Naive B cell (primary cell): ENCODE results near the gene CRLF1. TPM values are rescaled to one million over a fixed set of nuclear protein-coding genes. Genes with fewer than 3 reads are reported as not detected.

Experiments
- ATAC-seq, 2 donors: fragments of 150-1000 bp; cut with Tn5 transposase; 2 replicates each; pipeline ENCODE4 v1.10.0; 2021; ENCODE audit warnings: low read depth in 2 of 2, mild to moderate bottlenecking in 2 of 2, moderate library complexity in 2 of 2
- DNase-seq: peaks from one replicate; pipeline ENCODE4 v3.0.0; 2022
- H3K27ac Mint-ChIP-seq, 6 donors: one replicate each; pipeline ENCODE4 v1.8.0; 2020 to 2022; ENCODE audit warnings: mild to moderate bottlenecking in 6 of 6, mixed read lengths in 6 of 6, moderate library complexity in 5 of 6, inconsistent platforms in 2 of 6
- H3K27me3 Mint-ChIP-seq, 3 donors: one replicate each; pipeline ENCODE4 v1.8.0; 2021 to 2022; ENCODE audit warnings: mixed read lengths in 3 of 3, mild to moderate bottlenecking in 1 of 3
- H3K36me3 Mint-ChIP-seq, 2 donors: one replicate each; pipeline ENCODE4 v1.8.0; 2020 to 2022; ENCODE audit warnings: mixed read lengths in 2 of 2, inconsistent platforms in 1 of 2, mild to moderate bottlenecking in 1 of 2
- H3K4me1 Mint-ChIP-seq, 3 donors: one replicate each; pipeline ENCODE4 v1.8.0; 2020 to 2022; ENCODE audit warnings: mixed read lengths in 3 of 3, inconsistent platforms in 1 of 3, mild to moderate bottlenecking in 1 of 3, moderate library complexity in 1 of 3
- H3K4me3 Mint-ChIP-seq, 8 donors: one replicate each; pipeline ENCODE4 v1.8.0; 2020 to 2022; ENCODE audit warnings: mild to moderate bottlenecking in 8 of 8, mixed read lengths in 8 of 8, moderate library complexity in 8 of 8, inconsistent platforms in 2 of 8
- H3K9me3 Mint-ChIP-seq, 7 donors: one replicate each; pipeline ENCODE4 v1.8.0; 2020 to 2022; ENCODE audit warnings: mixed read lengths in 7 of 7, mild to moderate bottlenecking in 5 of 7, inconsistent platforms in 2 of 7, moderate library complexity in 1 of 7
- polyA plus RNA-seq, 6 donors: library from polyadenylated mRNA; unstranded; fragments of 300-500 nt; fragmentation: Illumina TruSeq; gene quantifications; one replicate each; pipeline ENCODE4 v1.2.3, GENCODE V29; 2021; ENCODE audit warnings: low read depth in 6 of 6

The CRLF1 gene
- polyA plus RNA-seq, 6 donors from 2014 or later = 0.44 to 7.0 (median 0.97) TPM; not detected in 2

- Mint-ChIP-seq H3K36me3 (no peaks in the 10 kb centered on the region), H3K27ac (peak overlapping the region in 3 of 6 donors; percentile 10 to 70 (median 15)), H3K4me1 (peaks cover 28 to 51% (median 36%) of the 10 kb centered on the region in 3 donors), H3K4me3 (peak overlapping the region; percentile 72 to 91 (median 86)), H3K9me3 (peaks cover 0 to 2% (median 0%) of the 10 kb centered on the region in 7 donors), H3K27me3 (peaks cover 35 to 87% (median 68%) of the 10 kb centered on the region in 3 donors)
- peak; percentile 60 to 62 for ATAC-seq
- DNase-seq = peak; percentile 36
These were observed 4.9 kb upstream of the CRLF1 start for GRCh38 chr19:18611327-18612050.

- Mint-ChIP-seq H3K27ac (peak overlapping the region in 3 of 6 donors; percentile 10 to 70 (median 15)), H3K9me3 (peaks cover 0 to 2% (median 0%) of the 10 kb centered on the region in 7 donors)
These were observed 4.1 kb upstream of the CRLF1 start for GRCh38 chr19:18610556-18611326.

GRCh38 chr19:18610245-18610555 is 3.6 kb upstream of the CRLF1 start:
- Mint-ChIP-seq H3K4me3 (peak overlapping the region in 2 of 8 donors; percentile 35 to 51), H3K27me3 (peaks cover 38 to 79% (median 73%) of the 10 kb centered on the region in 3 donors), H3K4me1 (peaks cover 31 to 55% (median 38%) of the 10 kb centered on the region in 3 donors), H3K27ac (no peak overlapping the region), H3K9me3 (peaks cover 0 to 2% (median 0%) of the 10 kb centered on the region in 7 donors), H3K36me3 (no peaks in the 10 kb centered on the region)
- ATAC-seq = no peak
- no peak for DNase-seq

More at GRCh38 chr19:18610556-18611326, 4.1 kb upstream of the CRLF1 start:
- Mint-ChIP-seq H3K27me3 (peaks cover 35 to 79% (median 68%) of the 10 kb centered on the region in 3 donors), H3K4me3 (peak overlapping the region; percentile 42 to 85 (median 69)), H3K36me3 (no peaks in the 10 kb centered on the region), H3K4me1 (peaks cover 28 to 51% (median 36%) of the 10 kb centered on the region in 3 donors)
- no peak for DNase-seq
- ATAC-seq = no peak

GRCh38 chr19:18609717-18610051 is 3.1 kb upstream of the CRLF1 start:
- Mint-ChIP-seq H3K27me3 (peaks cover 38 to 79% (median 73%) of the 10 kb centered on the region in 3 donors), H3K9me3 (peaks cover 0 to 2% (median 0%) of the 10 kb centered on the region in 7 donors), H3K4me1 (peaks cover 32 to 59% (median 41%) of the 10 kb centered on the region in 3 donors), H3K36me3 (no peaks in the 10 kb centered on the region), H3K4me3 (peak overlapping the region in 1 of 8 donors; percentile 51), H3K27ac (no peak overlapping the region)
- DNase-seq (no peak), ATAC-seq (no peak)

GRCh38 chr19:18608805-18609716 is 2.5 kb upstream of the CRLF1 start:
- peak overlapping the region in 6 of 8 donors; percentile 2 to 75 (median 44) for H3K4me3 Mint-ChIP-seq
- H3K27me3 Mint-ChIP-seq = peaks cover 38 to 78% (median 70%) of the 10 kb centered on the region in 3 donors
- peaks cover 0 to 2% (median 0%) of the 10 kb centered on the region in 7 donors for H3K9me3 Mint-ChIP-seq
- H3K4me1 Mint-ChIP-seq = peaks cover 29 to 56% (median 39%) of the 10 kb centered on the region in 3 donors
- ATAC-seq (no peak), DNase-seq (no peak)
- H3K36me3 Mint-ChIP-seq = no peaks in the 10 kb centered on the region
- H3K27ac Mint-ChIP-seq = peak overlapping the region in 1 of 6 donors; percentile 84

- no peaks in the 10 kb centered on the region for H3K36me3 Mint-ChIP-seq
- peaks cover 40 to 72% (median 66%) of the 10 kb centered on the region in 3 donors for H3K27me3 Mint-ChIP-seq
- no peak overlapping the region for H3K27ac Mint-ChIP-seq
- peaks cover 0 to 2% (median 0%) of the 10 kb centered on the region in 7 donors for H3K9me3 Mint-ChIP-seq
- DNase-seq (no peak), ATAC-seq (no peak)
- H3K4me3 Mint-ChIP-seq = peak overlapping the region in 6 of 8 donors; percentile 2 to 75 (median 46)
- peaks cover 25 to 50% (median 37%) of the 10 kb centered on the region in 3 donors for H3K4me1 Mint-ChIP-seq
These were observed 1.7 kb upstream of the CRLF1 start for GRCh38 chr19:18608102-18608804.

GRCh38 chr19:18607226-18608101 is 865 bp upstream of the CRLF1 start:
- Mint-ChIP-seq H3K9me3 (peaks cover 0 to 2% (median 0%) of the 10 kb centered on the region in 7 donors), H3K4me3 (peak overlapping the region in 6 of 8 donors; percentile 34 to 72 (median 46)), H3K4me1 (peaks cover 26 to 50% (median 38%) of the 10 kb centered on the region in 3 donors)

GRCh38 chr19:18605546-18606280 is 886 bp downstream of the CRLF1 start:
- Mint-ChIP-seq H3K9me3 (peaks cover 0 to 2% (median 0%) of the 10 kb centered on the region in 7 donors), H3K27me3 (peaks cover 35 to 72% (median 62%) of the 10 kb centered on the region in 3 donors), H3K36me3 (no peaks in the 10 kb centered on the region), H3K27ac (peak overlapping the region in 4 of 6 donors; percentile 45 to 90 (median 72)), H3K4me1 (peaks cover 14 to 36% (median 26%) of the 10 kb centered on the region in 3 donors), H3K4me3 (peak overlapping the region; percentile 28 to 84 (median 56))
- DNase-seq (no peak), ATAC-seq (no peak)

More at GRCh38 chr19:18607226-18608101, 865 bp upstream of the CRLF1 start:
- H3K27me3 Mint-ChIP-seq = peaks cover 44 to 74% (median 66%) of the 10 kb centered on the region in 3 donors
- H3K36me3 Mint-ChIP-seq = no peaks in the 10 kb centered on the region
- H3K27ac Mint-ChIP-seq = peak overlapping the region in 2 of 6 donors; percentile 59 to 81
- ATAC-seq = no peak
- no peak for DNase-seq

GRCh38 chr19:18605196-18605545 is 1.4 kb downstream of the CRLF1 start:
- Mint-ChIP-seq H3K4me1 (peaks cover 14 to 36% (median 26%) of the 10 kb centered on the region in 3 donors), H3K36me3 (no peaks in the 10 kb centered on the region), H3K27me3 (peaks cover 35 to 76% (median 61%) of the 10 kb centered on the region in 3 donors), H3K4me3 (peak overlapping the region in 7 of 8 donors; percentile 28 to 84 (median 65)), H3K9me3 (peaks cover 0 to 2% (median 0%) of the 10 kb centered on the region in 7 donors), H3K27ac (peak overlapping the region in 4 of 6 donors; percentile 45 to 90 (median 72))
- ATAC-seq (no peak), DNase-seq (no peak)

- DNase-seq = no peak
- H3K4me3 Mint-ChIP-seq = peak overlapping the region in 1 of 8 donors; percentile 48
- H3K27me3 Mint-ChIP-seq = peaks cover 35 to 76% (median 58%) of the 10 kb centered on the region in 3 donors
- H3K27ac Mint-ChIP-seq = peak overlapping the region in 1 of 6 donors; percentile 47
- peaks cover 14 to 36% (median 26%) of the 10 kb centered on the region in 3 donors for H3K4me1 Mint-ChIP-seq
- ATAC-seq = no peak
- peaks cover 0 to 2% (median 0%) of the 10 kb centered on the region in 7 donors for H3K9me3 Mint-ChIP-seq
- no peaks in the 10 kb centered on the region for H3K36me3 Mint-ChIP-seq
These were observed 1.8 kb downstream of the CRLF1 start for GRCh38 chr19:18604820-18605159.
